Coronary artery (tissue), 2 donors: ENCODE measurements around the gene LHFPL5.

ENCODE experiments used
- DNase-seq: peaks from one replicate; pipeline ENCODE4 v3.0.0-alpha.2; 2017; ENCODE audit warnings: low spot score
- H3K27ac ChIP-seq, 2 donors: fragments of 200-600 bp; sonication (generic); one replicate each; pipeline ENCODE4 v1.5.1; 2016 to 2019
- H3K4me3 ChIP-seq: fragments of 200-600 bp; sonication (generic); 2 replicates; pipeline ENCODE4 v1.5.1; 2016; ENCODE audit warnings: mild to moderate bottlenecking, moderate library complexity
- CTCF ChIP-seq: fragments of 200-600 bp; sonication (generic); IDR thresholded peaks from one replicate; pipeline ENCODE4 v1.5.1; 2019; ENCODE audit warnings: antibody characterized with exemption

The LHFPL5 gene

GRCh38 chr6:35781290-35781689 is 23.9 kb upstream of the LHFPL5 start:
- no peak for DNase-seq
- TF ChIP-seq CTCF = no peak
- Histone ChIP-seq H3K27ac (no peak overlapping the region), H3K4me3 (no peak overlapping the region)

GRCh38 chr6:35782424-35782823 is 22.7 kb upstream of the LHFPL5 start:
- no peak overlapping the region for H3K27ac ChIP-seq
- DNase-seq = no peak
- no peak overlapping the region for H3K4me3 ChIP-seq
- TF ChIP-seq CTCF = no peak

GRCh38 chr6:35784200-35784599 is 21.0 kb upstream of the LHFPL5 start:
- H3K4me3 ChIP-seq = no peak overlapping the region
- no peak for TF ChIP-seq CTCF
- no peak overlapping the region for H3K27ac ChIP-seq
- no peak for DNase-seq

GRCh38 chr6:35786272-35786671 is 18.9 kb upstream of the LHFPL5 start:
- no peak overlapping the region for H3K27ac ChIP-seq
- no peak for DNase-seq
- no peak for TF ChIP-seq CTCF

GRCh38 chr6:35786810-35787209 is 18.3 kb upstream of the LHFPL5 start:
- no peak for DNase-seq
- Histone ChIP-seq H3K27ac (no peak overlapping the region), H3K4me3 (no peak overlapping the region)
- no peak for TF ChIP-seq CTCF

More at GRCh38 chr6:35786272-35786671, 18.9 kb upstream of the LHFPL5 start:
- H3K4me3 ChIP-seq = no peak overlapping the region

- H3K4me3 ChIP-seq = no peak overlapping the region
- no peak overlapping the region for H3K27ac ChIP-seq
- no peak for TF ChIP-seq CTCF
- DNase-seq = no peak
These were observed 17.6 kb upstream of the LHFPL5 start for GRCh38 chr6:35787266-35788218.

GRCh38 chr6:35788423-35788982 is 16.6 kb upstream of the LHFPL5 start:
- TF ChIP-seq CTCF = no peak
- Histone ChIP-seq H3K4me3 (no peak overlapping the region), H3K27ac (no peak overlapping the region)
- no peak for DNase-seq
